CD1c-positive myeloid dendritic cell (primary cell): ENCODE data around the gene OR7C2.
A peak's percentile ranks its signal among the peaks of the same experiment; 100 is the strongest.
"Not testable (repeated sequence)": the region's sequence is repeated elsewhere in the genome, so short reads cannot be mapped to it uniquely, and the experiment has no call there.

Source experiments
- DNase-seq: peaks from one replicate; pipeline ENCODE4 v3.0.0-alpha.2; 2016; ENCODE audit errors: extremely low spot score

The OR7C2 gene

GRCh38 chr19:14941189-14941588, at the start of gene OR7C2:
TSS of gene OR7C2 (plus strand) at chr19:14941489. CDS start at chr19:14941489, 0 bp downstream.
- DNase-seq, result no peak

- DNase-seq, result no peak
Observed at GRCh38 chr19:14901675-14902260, 39.5 kb upstream of the OR7C2 start.

DNA sequence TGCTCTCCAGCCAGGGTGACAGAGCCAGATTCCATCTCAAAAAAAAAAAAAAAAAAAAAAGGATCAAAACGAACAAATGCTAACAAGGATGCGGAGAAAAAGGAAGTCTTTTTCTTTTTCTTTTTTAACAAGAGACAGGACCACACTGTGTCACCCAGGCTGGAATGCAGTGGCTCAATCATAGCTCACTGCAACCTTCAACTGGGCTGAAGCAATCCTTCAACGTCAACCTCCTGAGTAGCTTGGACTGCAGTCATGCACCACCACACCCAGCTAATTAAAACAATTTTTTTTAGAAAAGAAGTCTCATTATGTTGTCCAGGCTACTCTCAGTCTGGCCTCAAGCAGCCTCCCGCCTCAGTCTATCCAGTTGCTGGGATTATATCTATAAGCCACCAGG, 34.6 kb upstream of the OR7C2 start:
- no peak for DNase-seq

- DNase-seq, result no peak
Observed at GRCh38 chr19:14915116-14915515, 26.2 kb upstream of the OR7C2 start.

DNA sequence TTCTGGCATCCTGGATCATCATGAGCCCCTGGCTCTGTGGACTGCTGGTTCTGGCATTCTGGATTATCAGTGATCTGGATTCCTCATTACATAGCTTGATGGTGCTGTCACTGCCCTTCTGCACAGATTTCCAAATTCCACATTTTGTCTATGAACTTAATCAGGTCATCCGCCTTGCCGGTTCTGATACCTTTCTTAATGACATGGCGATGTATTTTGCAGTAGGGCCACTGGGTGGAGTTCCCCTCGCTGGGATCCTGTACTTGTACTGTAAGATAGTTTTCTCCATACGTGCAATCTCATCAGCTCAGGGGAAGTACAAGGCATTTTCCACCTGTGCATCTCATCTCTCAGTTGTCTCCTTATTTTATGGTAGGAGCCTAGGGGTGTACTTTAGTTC, 24.4 kb upstream of the OR7C2 start:
- no peak for DNase-seq

DNA sequence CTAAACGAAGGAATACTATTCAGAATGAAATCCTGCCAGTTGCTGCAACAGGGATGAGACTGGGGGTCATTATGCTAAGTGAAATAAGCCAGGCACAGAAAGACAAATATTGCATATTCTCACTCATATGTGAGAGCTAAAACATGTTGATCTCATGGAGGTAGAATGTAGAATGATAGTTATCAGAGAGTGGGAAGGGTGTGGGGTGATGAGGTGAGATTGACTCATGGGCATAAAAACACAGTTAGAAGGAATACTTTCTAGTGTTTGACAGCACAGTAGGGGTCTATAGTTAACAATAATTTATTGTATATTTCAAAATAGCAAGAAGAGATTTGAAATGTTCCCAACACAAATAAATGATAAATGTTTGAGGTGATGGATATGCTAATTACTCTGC, 7.8 kb upstream of the OR7C2 start:
- DNase-seq, result no peak

DNA sequence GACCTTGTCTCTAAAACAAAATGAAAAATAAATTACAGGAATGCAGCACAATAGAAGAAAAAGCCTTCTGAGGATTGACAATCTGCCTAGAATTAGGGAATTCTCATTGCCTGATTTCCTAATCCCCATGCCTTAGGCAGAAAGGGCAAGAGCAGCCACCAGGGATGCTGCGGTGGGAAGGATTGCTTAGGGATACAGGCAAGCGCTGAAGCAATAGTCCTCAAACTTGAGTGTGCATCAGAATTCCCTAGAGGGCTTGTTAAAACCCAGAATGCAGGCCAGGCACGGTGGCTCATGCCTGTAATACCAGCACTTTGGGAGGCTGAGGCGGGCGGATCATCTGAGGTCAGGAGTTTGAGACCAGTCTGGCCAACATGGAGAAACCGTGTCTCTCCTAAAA, 1.0 kb upstream of the OR7C2 start:
- no peak for DNase-seq

GRCh38 chr19:14943601-14944000, 2.3 kb downstream of the OR7C2 start:
- DNase-seq, result peak; percentile 22

DNA sequence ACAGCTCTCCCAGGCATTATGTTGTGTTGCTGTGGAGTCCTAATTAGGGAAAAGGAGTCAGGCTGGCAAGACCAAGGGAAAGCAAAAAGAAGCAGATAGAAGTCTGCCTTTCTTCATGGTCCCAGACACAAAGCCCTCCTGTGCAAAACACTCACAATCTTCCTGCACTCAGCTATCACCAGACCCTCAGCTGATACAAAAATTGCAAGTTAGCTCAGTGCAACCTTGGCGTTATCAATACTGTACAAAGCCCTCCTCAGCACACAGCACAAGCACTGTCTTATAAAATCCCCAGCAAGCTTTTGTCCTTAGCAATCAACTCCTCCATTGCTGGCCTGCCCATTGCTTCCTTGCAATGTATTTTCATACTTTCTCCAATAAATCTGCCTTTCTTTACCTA, 3.2 kb downstream of the OR7C2 start:
- DNase-seq, result no peak

DNA sequence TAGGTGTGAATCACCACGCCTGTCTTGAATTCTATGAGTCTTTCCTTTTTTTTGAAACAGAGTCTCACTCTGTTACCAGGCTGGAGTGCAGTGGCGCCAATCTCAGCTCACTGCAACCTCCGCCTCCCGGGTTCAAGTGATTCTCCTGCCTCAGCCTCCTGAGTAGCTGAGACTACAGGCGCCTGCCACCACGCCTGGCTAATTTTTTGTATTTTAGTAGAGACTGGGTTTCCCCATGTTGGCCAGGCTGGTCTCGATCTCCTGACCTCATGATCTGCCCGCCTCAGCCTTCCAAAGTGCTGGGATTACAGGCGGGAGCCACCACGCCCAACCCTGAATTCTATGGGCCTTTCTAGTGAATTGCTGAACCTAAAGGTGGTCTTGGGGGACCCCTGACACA, 8.1 kb downstream of the OR7C2 start:
- DNase-seq, result not testable (repeated sequence)

GRCh38 chr19:14949876-14950275, 8.6 kb downstream of the OR7C2 start:
- DNase-seq, result no peak

DNA sequence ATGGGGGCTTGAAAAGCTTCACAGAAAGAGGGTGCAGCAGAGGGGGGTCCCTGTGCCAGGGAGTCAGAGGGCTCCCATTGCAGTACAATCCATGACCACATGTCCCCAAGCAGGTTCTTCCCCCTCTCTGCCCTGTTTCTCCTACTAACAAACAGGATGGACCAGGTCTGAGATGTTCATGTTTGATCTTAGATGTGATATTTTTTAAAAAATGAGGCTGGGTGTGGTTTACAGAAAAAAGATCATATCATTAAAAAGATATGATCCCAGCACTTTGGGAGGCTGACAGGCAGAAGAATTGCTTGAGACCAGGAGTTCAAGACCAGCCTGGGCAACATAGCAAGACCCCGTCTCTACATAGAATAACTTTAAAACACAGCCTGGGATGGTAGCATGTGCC, 9.1 kb downstream of the OR7C2 start:
- DNase-seq, result no peak

DNA sequence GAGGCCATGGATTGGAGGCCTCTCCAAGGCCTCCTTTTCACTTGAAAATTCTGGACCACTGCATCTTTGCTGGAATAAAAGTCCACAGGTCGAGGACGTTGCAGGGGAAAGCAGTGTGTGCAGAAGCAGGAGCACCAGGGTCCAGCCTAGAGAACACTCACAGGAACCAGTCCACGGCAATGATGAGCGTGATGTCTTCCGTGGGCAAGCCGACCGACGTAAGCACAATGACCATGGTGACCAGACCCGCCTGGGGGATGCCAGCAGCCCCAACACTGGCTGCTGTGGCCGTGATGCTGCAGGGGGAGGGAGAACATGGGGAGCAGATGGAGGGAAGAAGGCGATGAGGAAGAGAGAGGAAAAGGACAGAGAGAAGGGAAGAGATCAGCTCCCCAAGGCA, 11.5 kb downstream of the OR7C2 start:
- no peak for DNase-seq

GRCh38 chr19:14954071-14954655, 12.9 kb downstream of the OR7C2 start:
- DNase-seq, result no peak

DNA sequence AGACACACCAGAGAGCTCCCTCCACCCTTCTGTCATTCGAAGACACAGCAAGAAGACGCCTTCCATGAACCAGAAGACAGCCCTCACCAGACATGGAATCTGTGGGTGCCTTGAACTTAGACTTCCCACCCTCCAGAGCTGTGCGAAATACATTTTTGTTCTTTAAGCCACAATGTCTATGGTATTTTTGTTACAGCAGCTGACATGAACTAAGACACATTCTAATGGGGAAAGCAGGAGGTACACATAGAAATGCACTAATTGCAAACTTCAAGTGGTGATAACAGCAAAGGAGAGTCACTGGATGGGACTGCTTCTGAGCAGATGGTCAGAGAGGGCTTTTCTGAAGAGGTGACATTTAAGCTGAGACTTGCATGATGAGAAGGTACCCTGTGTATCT, 16.2 kb downstream of the OR7C2 start:
- DNase-seq, result no peak

GRCh38 chr19:14959263-14959662, 18.0 kb downstream of the OR7C2 start:
- no peak for DNase-seq

- no peak for DNase-seq
Observed at GRCh38 chr19:14961956-14962685, 20.8 kb downstream of the OR7C2 start.

- no peak for DNase-seq
Observed at GRCh38 chr19:14968247-14968646, 27.0 kb downstream of the OR7C2 start.

GRCh38 chr19:14971474-14971873, 30.2 kb downstream of the OR7C2 start:
- no peak for DNase-seq

- DNase-seq, result no peak
Observed at GRCh38 chr19:14972676-14973075, 31.4 kb downstream of the OR7C2 start.

- DNase-seq, result no peak
Observed at GRCh38 chr19:14974488-14974887, 33.2 kb downstream of the OR7C2 start.

DNA sequence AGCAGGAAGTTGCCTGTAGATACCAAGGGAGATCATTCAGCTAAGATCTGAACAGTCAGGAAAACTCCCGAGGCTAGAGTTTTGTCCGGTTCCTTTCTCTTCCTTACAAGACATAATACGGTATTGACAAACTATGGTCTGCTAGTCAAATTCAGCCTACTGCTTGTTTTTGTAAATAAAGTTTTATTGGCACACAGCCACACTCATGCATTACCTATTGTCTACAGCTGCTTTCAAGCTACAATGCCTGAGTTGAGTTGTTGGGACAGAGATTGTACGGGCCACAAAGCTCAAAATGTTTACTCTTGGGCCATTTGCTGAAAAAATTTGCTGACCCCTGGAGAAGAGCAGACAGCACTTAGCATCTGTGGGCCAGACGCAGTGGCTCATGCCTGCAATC, 35.8 kb downstream of the OR7C2 start:
- no peak for DNase-seq

DNA sequence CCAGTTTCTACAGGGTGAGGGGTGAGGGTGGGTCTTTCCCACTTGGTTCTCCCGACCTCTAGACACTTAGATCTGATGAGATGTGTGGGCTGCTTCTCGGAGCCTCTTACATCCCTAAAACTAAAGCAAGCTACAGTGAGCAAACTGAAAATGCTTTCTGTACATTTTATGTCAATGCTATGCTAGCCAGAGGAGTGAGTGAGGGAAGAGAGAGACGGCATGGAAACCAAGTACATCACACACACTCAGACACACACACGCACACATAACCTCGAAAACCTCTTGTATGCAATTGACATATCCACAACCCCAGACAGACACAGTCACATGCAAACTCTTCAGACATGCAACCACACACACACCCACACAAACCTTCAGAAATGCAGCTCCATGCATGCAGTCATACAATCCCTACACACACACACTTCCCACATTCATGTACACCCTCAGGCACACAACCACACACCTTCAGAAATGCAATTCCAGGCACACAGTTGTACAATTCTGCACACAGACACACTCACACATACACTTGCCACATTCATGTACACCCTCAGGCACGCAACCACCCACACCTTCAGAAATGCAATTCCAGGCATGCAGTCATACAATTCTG, 37.0 kb downstream of the OR7C2 start:
- no peak for DNase-seq
